Trophoblast cell (in vitro differentiated cells and primary cell): ENCODE measurements around the gene AOPEP.

Experiments
- DNase-seq, 2 donors: peaks; one replicate each; pipeline ENCODE4 v3.0.0-alpha.2; 2016
- H2AFZ ChIP-seq: 2 replicates; pipeline ENCODE4 v1.6.1; 2013; ENCODE audit warnings: low read length, moderate library complexity, mild to moderate bottlenecking; ENCODE audit not compliant: insufficient read depth, poor library complexity
- H2AK5ac ChIP-seq: 2 replicates; pipeline ENCODE4 v1.6.1; 2013; ENCODE audit warnings: mild to moderate bottlenecking, low read length
- H2BK120ac ChIP-seq: 2 replicates; pipeline ENCODE4 v1.6.1; 2013; ENCODE audit warnings: low read length, mild to moderate bottlenecking, moderate library complexity; ENCODE audit not compliant: insufficient read depth, poor library complexity
- H2BK12ac ChIP-seq: 2 replicates; pipeline ENCODE4 v1.6.1; 2013; ENCODE audit warnings: mild to moderate bottlenecking, low read length, moderate library complexity
- H2BK5ac ChIP-seq: 2 replicates; pipeline ENCODE4 v1.6.1; 2013; ENCODE audit warnings: low read length, low read depth, moderate library complexity, mild to moderate bottlenecking; ENCODE audit not compliant: poor library complexity
- H3K14ac ChIP-seq: 2 replicates; pipeline ENCODE4 v1.6.1; 2013; ENCODE audit warnings: mild to moderate bottlenecking, low read length
- H3K18ac ChIP-seq: 2 replicates; pipeline ENCODE4 v1.6.1; 2013; ENCODE audit warnings: mild to moderate bottlenecking, low read length
- H3K23ac ChIP-seq: 2 replicates; pipeline ENCODE4 v1.6.1; 2013; ENCODE audit warnings: low read length
- H3K27ac ChIP-seq: 2 replicates; pipeline ENCODE4 v1.5.1; 2013; ENCODE audit warnings: low read depth, mild to moderate bottlenecking, inconsistent platforms, low read length, moderate library complexity
- H3K27me3 ChIP-seq: 2 replicates; pipeline ENCODE4 v1.6.1; 2013; ENCODE audit warnings: inconsistent platforms, mild to moderate bottlenecking, low read length, moderate library complexity; ENCODE audit not compliant: insufficient read depth
- H3K36me3 ChIP-seq, 2 experiments: 1 replicate in 1 of 2; 2 replicates in 1 of 2; pipeline ENCODE4 v1.6.1; 2013; ENCODE audit warnings: low read length in 2 of 2, mild to moderate bottlenecking in 2 of 2, moderate library complexity in 1 of 2; ENCODE audit not compliant: insufficient read depth in 2 of 2, control insufficient read depth in 1 of 2
- H3K4ac ChIP-seq: 2 replicates; pipeline ENCODE4 v1.6.1; 2013; ENCODE audit warnings: low read depth, mild to moderate bottlenecking, low read length, moderate library complexity
- H3K4me1 ChIP-seq, 2 experiments: 1 replicate in 1 of 2; 2 replicates in 1 of 2; pipeline ENCODE4 v1.6.1; 2013; ENCODE audit warnings: low read length in 2 of 2, mild to moderate bottlenecking in 2 of 2, moderate library complexity in 1 of 2; ENCODE audit not compliant: insufficient read depth in 2 of 2, control insufficient read depth in 1 of 2
- H3K4me2 ChIP-seq: 2 replicates; pipeline ENCODE4 v1.6.1; 2013; ENCODE audit warnings: inconsistent platforms, mild to moderate bottlenecking, low read length, moderate library complexity
- H3K4me3 ChIP-seq: 2 replicates; pipeline ENCODE4 v1.5.1; 2013; ENCODE audit warnings: mild to moderate bottlenecking, low read depth, low read length, inconsistent platforms
- H3K79me1 ChIP-seq: one replicate; pipeline ENCODE4 v1.6.1; 2013; ENCODE audit warnings: low read length
- H3K79me2 ChIP-seq: 2 replicates; pipeline ENCODE4 v1.6.1; 2013; ENCODE audit warnings: low read length, mild to moderate bottlenecking; ENCODE audit not compliant: control insufficient read depth, insufficient read depth, poor library complexity
- H3K9ac ChIP-seq: 2 replicates; pipeline ENCODE4 v1.6.1; 2013; ENCODE audit warnings: mild to moderate bottlenecking, low read length
- H3K9me3 ChIP-seq: 2 replicates; pipeline ENCODE4 v1.6.1; 2013; ENCODE audit warnings: low read depth, mild to moderate bottlenecking, control low read depth, inconsistent platforms, low read length; ENCODE audit not compliant: insufficient read depth
- H4K12ac ChIP-seq: 2 replicates; pipeline ENCODE4 v1.6.1; 2013; ENCODE audit warnings: low read depth, mild to moderate bottlenecking, low read length, moderate library complexity
- H4K8ac ChIP-seq: 2 replicates; pipeline ENCODE4 v1.6.1; 2013; ENCODE audit warnings: low read depth, mild to moderate bottlenecking, low read length, moderate library complexity
- H4K91ac ChIP-seq: one replicate; pipeline ENCODE4 v1.6.1; 2013; ENCODE audit warnings: low read depth, mild to moderate bottlenecking, low read length, moderate library complexity
- whole genome bisulfite sequencing: extraction: QIAGEN DNeasy Blood & Tissue Kit; methylation state at CpG from one replicate; pipeline ENCODE4 v1.1.7; 2013; ENCODE audit warnings: missing lambda C conversion rate; ENCODE audit not compliant: insufficient read length, insufficient coverage; ENCODE audit errors: extremely low coverage; 5-methylcytosine and 5-hydroxymethylcytosine counted together

The AOPEP gene

GRCh38 chr9:95061916-95062595, 335.6 kb downstream of the AOPEP start:
- Histone ChIP-seq H2BK5ac (no peak overlapping the region), H3K9ac (no peak overlapping the region), H3K27me3 (no peaks in the 10 kb centered on the region), H3K4me2 (no peak overlapping the region), H3K27ac (no peak overlapping the region), H3K4ac (no peak overlapping the region), H3K18ac (no peak overlapping the region), H3K23ac (no peak overlapping the region), H3K14ac (no peak overlapping the region), H2BK120ac (no peak overlapping the region), H2AFZ (no peak overlapping the region), H3K4me1 (peaks cover 2 to 5% of the 10 kb centered on the region in 2 experiments), H3K79me1 (no peaks in the 10 kb centered on the region), H4K12ac (no peak overlapping the region), H4K91ac (no peak overlapping the region), H3K4me3 (no peak overlapping the region), H2BK12ac (no peak overlapping the region), H4K8ac (no peak overlapping the region), H3K79me2 (no peaks in the 10 kb centered on the region), H3K36me3 (peaks cover 27 to 39% of the 10 kb centered on the region in 2 experiments), H2AK5ac (no peak overlapping the region), H3K9me3 (no peaks in the 10 kb centered on the region)
- DNase-seq = no peak
- no CpG with 5 or more reads among the region's 13 CpGs for WGBS

GRCh38 chr9:95062596-95063065, 336.1 kb downstream of the AOPEP start:
- peaks cover 2 to 5% of the 10 kb centered on the region in 2 experiments for H3K4me1 ChIP-seq
- no peak overlapping the region for H3K4ac ChIP-seq
- no peak overlapping the region for H2BK5ac ChIP-seq
- no peak overlapping the region for H2BK120ac ChIP-seq
- WGBS = no CpG with 5 or more reads among the region's 7 CpGs
- H3K27me3 ChIP-seq = no peaks in the 10 kb centered on the region
- DNase-seq = no peak
- no peak overlapping the region for H2BK12ac ChIP-seq
- H3K27ac ChIP-seq = no peak overlapping the region
- no peak overlapping the region for H4K8ac ChIP-seq
- H3K36me3 ChIP-seq = peaks cover 30 to 40% of the 10 kb centered on the region in 2 experiments
- no peak overlapping the region for H3K4me3 ChIP-seq
- H3K4me2 ChIP-seq = no peak overlapping the region
- no peak overlapping the region for H2AFZ ChIP-seq
- H3K18ac ChIP-seq = no peak overlapping the region
- H4K12ac ChIP-seq = no peak overlapping the region
- H3K79me1 ChIP-seq = no peaks in the 10 kb centered on the region
- no peak overlapping the region for H4K91ac ChIP-seq
- H3K23ac ChIP-seq = no peak overlapping the region
- no peak overlapping the region for H2AK5ac ChIP-seq
- no peaks in the 10 kb centered on the region for H3K9me3 ChIP-seq
- H3K79me2 ChIP-seq = no peaks in the 10 kb centered on the region
- no peak overlapping the region for H3K14ac ChIP-seq
- no peak overlapping the region for H3K9ac ChIP-seq

GRCh38 chr9:95063300-95063699, 336.8 kb downstream of the AOPEP start:
- DNase-seq = no peak
- Histone ChIP-seq H3K4me1 (peaks cover 2 to 4% of the 10 kb centered on the region in 2 experiments), H3K79me1 (no peaks in the 10 kb centered on the region), H4K8ac (no peak overlapping the region), H3K79me2 (no peaks in the 10 kb centered on the region), H2BK120ac (no peak overlapping the region), H4K12ac (no peak overlapping the region), H2BK12ac (no peak overlapping the region), H3K23ac (no peak overlapping the region), H4K91ac (no peak overlapping the region), H3K27ac (no peak overlapping the region), H3K9ac (no peak overlapping the region), H3K4ac (no peak overlapping the region), H3K4me3 (no peak overlapping the region), H2AFZ (no peak overlapping the region), H2AK5ac (no peak overlapping the region), H2BK5ac (no peak overlapping the region), H3K9me3 (no peaks in the 10 kb centered on the region), H3K4me2 (no peak overlapping the region), H3K27me3 (no peaks in the 10 kb centered on the region), H3K36me3 (peaks cover 30 to 40% of the 10 kb centered on the region in 2 experiments), H3K14ac (no peak overlapping the region), H3K18ac (no peak overlapping the region)
- WGBS = no CpG with 5 or more reads among the region's 10 CpGs

GRCh38 chr9:95065224-95065623, 338.7 kb downstream of the AOPEP start:
- H3K9me3 ChIP-seq = no peaks in the 10 kb centered on the region
- H3K27me3 ChIP-seq = no peaks in the 10 kb centered on the region
- H4K12ac ChIP-seq = no peak overlapping the region
- no peak overlapping the region for H3K4ac ChIP-seq
- H3K79me1 ChIP-seq = no peaks in the 10 kb centered on the region
- no peak overlapping the region for H3K14ac ChIP-seq
- no peak overlapping the region for H2BK12ac ChIP-seq
- DNase-seq = no peak
- no peak overlapping the region for H3K9ac ChIP-seq
- H2BK5ac ChIP-seq = no peak overlapping the region
- H4K91ac ChIP-seq = no peak overlapping the region
- H3K27ac ChIP-seq = no peak overlapping the region
- no peak overlapping the region for H3K4me3 ChIP-seq
- peaks cover 30 to 42% of the 10 kb centered on the region in 2 experiments for H3K36me3 ChIP-seq
- H2AFZ ChIP-seq = no peak overlapping the region
- H3K23ac ChIP-seq = no peak overlapping the region
- H2AK5ac ChIP-seq = no peak overlapping the region
- no peak overlapping the region for H2BK120ac ChIP-seq
- no peak overlapping the region for H3K4me2 ChIP-seq
- H3K4me1 ChIP-seq = peaks cover 0 to 5% of the 10 kb centered on the region in 2 experiments
- H4K8ac ChIP-seq = no peak overlapping the region
- H3K18ac ChIP-seq = no peak overlapping the region
- WGBS = no CpG with 5 or more reads among the region's 11 CpGs
- no peaks in the 10 kb centered on the region for H3K79me2 ChIP-seq
